Anterior cingulate cortex (tissue), 58 donors: Measurements from ENCODE around the gene TCP11.

ENCODE experiments used
- DNase-seq, 58 donors: peaks; one replicate each; lab custom pipeline; 2025; lab: John Stamatoyannopoulos, UW

TCP11 gene

GRCh38 chr6:35096129-35096862 lies 44.8 kb downstream of the TCP11 start:
- DNase-seq, result no peak

- DNase-seq, result no peak
These were observed 47.0 kb downstream of the TCP11 start for GRCh38 chr6:35094183-35094582.

- DNase-seq, result no peak
These were observed 47.4 kb downstream of the TCP11 start for GRCh38 chr6:35093783-35094182.

GRCh38 chr6:35093118-35093445 lies 48.1 kb downstream of the TCP11 start:
- no peak for DNase-seq

- peak in 1 of 58 donors; percentile 22 for DNase-seq
These were observed 48.6 kb downstream of the TCP11 start for GRCh38 chr6:35092362-35093117.

- no peak for DNase-seq
These were observed 49.6 kb downstream of the TCP11 start for GRCh38 chr6:35091346-35092083.

- DNase-seq, result no peak
These were observed 50.4 kb downstream of the TCP11 start for GRCh38 chr6:35090734-35091133.

- no peak for DNase-seq
These were observed 51.1 kb downstream of the TCP11 start for GRCh38 chr6:35089935-35090505.

GRCh38 chr6:35089216-35089934 lies 51.8 kb downstream of the TCP11 start:
- no peak for DNase-seq

- no peak for DNase-seq
These were observed 52.6 kb downstream of the TCP11 start for GRCh38 chr6:35088281-35089215.

- DNase-seq, result no peak
These were observed 53.5 kb downstream of the TCP11 start for GRCh38 chr6:35087361-35088280.

GRCh38 chr6:35086636-35087360 lies 54.3 kb downstream of the TCP11 start:
- DNase-seq, result no peak

- DNase-seq, result no peak
These were observed 54.9 kb downstream of the TCP11 start for GRCh38 chr6:35086282-35086632.

- no peak for DNase-seq
These were observed 55.5 kb downstream of the TCP11 start for GRCh38 chr6:35085359-35086281.

- DNase-seq, result no peak
These were observed 56.5 kb downstream of the TCP11 start for GRCh38 chr6:35084511-35085203.

GRCh38 chr6:35084041-35084491 lies 57.1 kb downstream of the TCP11 start:
- DNase-seq, result peak in 20 of 58 donors; percentile 13 to 73 (median 23)
